ENCODE data around the gene CACTIN. TPM values are rescaled to one million over a fixed set of nuclear protein-coding genes. Genes with fewer than 3 reads are reported as not detected.
A peak's percentile ranks its signal among the peaks of the same experiment; 100 is the strongest.

CACTIN gene
- total RNA-seq, 1 experiment from 2014 or later = 36.3 TPM

- Histone ChIP-seq H3K9me3 (ENCODE audit: low read depth, low read length, poor library complexity, severe bottlenecking) (no peaks in the 10 kb centered on the region), H3K36me3 (ENCODE audit: insufficient read depth, low read length, poor library complexity, severe bottlenecking) (peaks cover 6% of the 10 kb centered on the region), H3K27me3 (replicated peaks; ENCODE audit: insufficient read depth, low read depth, low read length, poor library complexity) (no peaks in the 10 kb centered on the region), H3K27ac (ENCODE audit: low read depth, low read length, poor library complexity, severe bottlenecking) (no peak overlapping the region), H3K4me3 (ENCODE audit: low read depth, low read length, poor library complexity, severe bottlenecking) (no peak overlapping the region), H3K4me1 (ENCODE audit: insufficient read depth, low read length, poor library complexity, severe bottlenecking) (peaks cover 11% of the 10 kb centered on the region)
- DNase-seq (ENCODE audit: low spot score) = peak; percentile 44
- CTCF ChIA-PET = no interaction called here
- BruUV-seq (replicated peaks) = no TSS peak
- TF ChIP-seq EZH2 (IDR thresholded peaks at IDR 0.05; ENCODE audit: borderline replicate concordance, low read depth, low read length, poor library complexity, severe bottlenecking) (no peak), CTCF (conservative IDR thresholded peaks at IDR 0.05; ENCODE audit: low read depth, low read length) (no peak)
- POLR2A ChIA-PET (ENCODE audit: low non-redundant PET) = no interaction called here
- intact Hi-C loops (cut with micrococcal nuclease; ENCODE audit: unreplicated experiment) = no loop called here
Observed at GRCh38 chr19:3608750-3609322, 17.8 kb downstream of the CACTIN start.

- H3K27me3 ChIP-seq (replicated peaks; ENCODE audit: insufficient read depth, low read depth, low read length, poor library complexity) = no peaks in the 10 kb centered on the region
- ChIA-PET CTCF (no interaction called here), POLR2A (ENCODE audit: low non-redundant PET) (no interaction called here)
- H3K4me1 ChIP-seq (ENCODE audit: insufficient read depth, low read length, poor library complexity, severe bottlenecking) = peaks cover 11% of the 10 kb centered on the region
- intact Hi-C loops (cut with micrococcal nuclease; ENCODE audit: unreplicated experiment) = no loop called here
- BruUV-seq (replicated peaks) = no TSS peak
- H3K36me3 ChIP-seq (ENCODE audit: insufficient read depth, low read length, poor library complexity, severe bottlenecking) = peaks cover 6% of the 10 kb centered on the region
- H3K27ac ChIP-seq (ENCODE audit: low read depth, low read length, poor library complexity, severe bottlenecking) = no peak overlapping the region
- H3K9me3 ChIP-seq (ENCODE audit: low read depth, low read length, poor library complexity, severe bottlenecking) = no peaks in the 10 kb centered on the region
- no peak for DNase-seq (ENCODE audit: low spot score)
- H3K4me3 ChIP-seq (ENCODE audit: low read depth, low read length, poor library complexity, severe bottlenecking) = no peak overlapping the region
- TF ChIP-seq EZH2 (IDR thresholded peaks at IDR 0.05; ENCODE audit: borderline replicate concordance, low read depth, low read length, poor library complexity, severe bottlenecking) = no peak
- TF ChIP-seq CTCF (conservative IDR thresholded peaks at IDR 0.05; ENCODE audit: low read depth, low read length) = no peak
Observed at GRCh38 chr19:3608079-3608641, 18.4 kb downstream of the CACTIN start.

GRCh38 chr19:3607303-3608078, 19.1 kb downstream of the CACTIN start:
- no TSS peak for BruUV-seq (replicated peaks)
- Histone ChIP-seq H3K9me3 (ENCODE audit: low read depth, low read length, poor library complexity, severe bottlenecking) (no peaks in the 10 kb centered on the region), H3K4me3 (ENCODE audit: low read depth, low read length, poor library complexity, severe bottlenecking) (peak overlapping the region; percentile 31), H3K36me3 (ENCODE audit: insufficient read depth, low read length, poor library complexity, severe bottlenecking) (peaks cover 6% of the 10 kb centered on the region), H3K27me3 (replicated peaks; ENCODE audit: insufficient read depth, low read depth, low read length, poor library complexity) (no peaks in the 10 kb centered on the region), H3K4me1 (ENCODE audit: insufficient read depth, low read length, poor library complexity, severe bottlenecking) (peaks cover 11% of the 10 kb centered on the region), H3K27ac (ENCODE audit: low read depth, low read length, poor library complexity, severe bottlenecking) (no peak overlapping the region)
- no peak for TF ChIP-seq EZH2 (IDR thresholded peaks at IDR 0.05; ENCODE audit: borderline replicate concordance, low read depth, low read length, poor library complexity, severe bottlenecking)
- no peak for TF ChIP-seq CTCF (conservative IDR thresholded peaks at IDR 0.05; ENCODE audit: low read depth, low read length)
- ChIA-PET CTCF (no interaction called here), POLR2A (ENCODE audit: low non-redundant PET) (no interaction called here)
- intact Hi-C loops (cut with micrococcal nuclease; ENCODE audit: unreplicated experiment) = no loop called here
- no peak for DNase-seq (ENCODE audit: low spot score)

All from A673 (cell line).